ENCODE results near the gene SLC9A7.

DNA sequence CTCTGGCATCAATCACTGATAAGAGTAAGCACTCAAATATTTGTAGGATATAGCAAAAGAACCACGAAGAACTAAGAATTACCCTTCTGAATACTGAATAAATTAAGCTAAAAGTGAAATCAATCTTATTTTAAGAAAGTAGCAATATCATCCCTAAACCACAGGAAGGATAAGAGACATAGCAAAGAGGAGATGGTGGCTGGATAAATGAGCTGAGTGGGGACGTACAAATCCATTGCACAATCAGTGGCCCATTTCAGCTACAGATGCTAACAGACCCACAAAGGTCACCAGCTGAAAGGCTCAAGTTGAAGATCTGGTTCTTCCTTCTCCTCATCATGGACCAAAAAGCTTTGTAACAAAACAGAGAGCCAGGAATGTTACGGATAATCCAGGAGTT lies 77.1 kb downstream of the SLC9A7 start:
- TF ChIP-seq POLR2A (IDR thresholded peaks at IDR 0.05) = no peak
- TF ChIP-seq, protein P1, sequence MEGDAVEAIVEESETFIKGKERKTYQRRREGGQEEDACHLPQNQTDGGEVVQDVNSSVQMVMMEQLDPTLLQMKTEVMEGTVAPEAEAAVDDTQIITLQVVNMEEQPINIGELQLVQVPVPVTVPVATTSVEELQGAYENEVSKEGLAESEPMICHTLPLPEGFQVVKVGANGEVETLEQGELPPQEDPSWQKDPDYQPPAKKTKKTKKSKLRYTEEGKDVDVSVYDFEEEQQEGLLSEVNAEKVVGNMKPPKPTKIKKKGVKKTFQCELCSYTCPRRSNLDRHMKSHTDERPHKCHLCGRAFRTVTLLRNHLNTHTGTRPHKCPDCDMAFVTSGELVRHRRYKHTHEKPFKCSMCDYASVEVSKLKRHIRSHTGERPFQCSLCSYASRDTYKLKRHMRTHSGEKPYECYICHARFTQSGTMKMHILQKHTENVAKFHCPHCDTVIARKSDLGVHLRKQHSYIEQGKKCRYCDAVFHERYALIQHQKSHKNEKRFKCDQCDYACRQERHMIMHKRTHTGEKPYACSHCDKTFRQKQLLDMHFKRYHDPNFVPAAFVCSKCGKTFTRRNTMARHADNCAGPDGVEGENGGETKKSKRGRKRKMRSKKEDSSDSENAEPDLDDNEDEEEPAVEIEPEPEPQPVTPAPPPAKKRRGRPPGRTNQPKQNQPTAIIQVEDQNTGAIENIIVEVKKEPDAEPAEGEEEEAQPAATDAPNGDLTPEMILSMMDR (IDR thresholded peaks at IDR 0.05) = no peak
- TF ChIP-seq POLR2AphosphoS5 (IDR thresholded peaks at IDR 0.05) = no peak

All from transverse colon (tissue), 4 donors.